Measurements from ENCODE around the gene KRTAP1-1. TPM values are rescaled to one million over a fixed set of nuclear protein-coding genes. Genes with fewer than 3 reads are reported as not detected.

KRTAP1-1 gene
- total RNA-seq, 2 experiments from 2014 or later = not detected

Other genes starting within 250 kb of the KRTAP1-1 start
- gene KRT28, start 241.5 kb downstream of the KRTAP1-1 start, total RNA-seq = not detected
- 10 to 100 TPM; 44.6 to 45.2 TPM for gene KRT10, start 218.8 kb downstream of the KRTAP1-1 start, total RNA-seq
- not detected for gene KRT12, start 174.2 kb downstream of the KRTAP1-1 start, total RNA-seq
- gene KRT20, start 156.2 kb downstream of the KRTAP1-1 start, total RNA-seq = not detected
- not detected for gene KRT23, start 103.8 kb downstream of the KRTAP1-1 start, total RNA-seq
- gene KRT39, start 74.5 kb downstream of the KRTAP1-1 start, total RNA-seq = not detected
- not detected for gene KRT40, start 57.1 kb downstream of the KRTAP1-1 start, total RNA-seq
- not detected for gene KRTAP3-3, start 47.3 kb downstream of the KRTAP1-1 start, total RNA-seq
- gene KRTAP3-2, start 41.5 kb downstream of the KRTAP1-1 start, total RNA-seq = not detected
- gene KRTAP3-1, start 32.3 kb downstream of the KRTAP1-1 start, total RNA-seq = not detected
- gene KRTAP1-5, start 14.2 kb downstream of the KRTAP1-1 start, total RNA-seq = not detected
- not detected for gene KRTAP1-4, start 11.3 kb downstream of the KRTAP1-1 start, total RNA-seq
- not detected for gene KRTAP1-3, start 6.6 kb downstream of the KRTAP1-1 start, total RNA-seq
- not detected for gene KRTAP2-1, start 5.9 kb upstream of the KRTAP1-1 start, total RNA-seq
- not detected for gene KRTAP2-2, start 13.8 kb upstream of the KRTAP1-1 start, total RNA-seq
- gene KRTAP2-3, start 18.7 kb upstream of the KRTAP1-1 start, total RNA-seq = not detected
- gene KRTAP2-4, start 24.4 kb upstream of the KRTAP1-1 start, total RNA-seq = not detected
- not detected for gene KRTAP4-7, start 42.7 kb upstream of the KRTAP1-1 start, total RNA-seq
- not detected for gene KRTAP4-8, start 56.7 kb upstream of the KRTAP1-1 start, total RNA-seq
- gene KRTAP4-16, start 60.8 kb upstream of the KRTAP1-1 start, total RNA-seq = not detected
- not detected for gene KRTAP4-9, start 63.9 kb upstream of the KRTAP1-1 start, total RNA-seq
- not detected for gene KRTAP4-11, start 76.9 kb upstream of the KRTAP1-1 start, total RNA-seq
- gene KRTAP4-12, start 82.7 kb upstream of the KRTAP1-1 start, total RNA-seq = not detected
- gene KRTAP4-6, start 99.1 kb upstream of the KRTAP1-1 start, total RNA-seq = not detected
- gene KRTAP4-5, start 108.4 kb upstream of the KRTAP1-1 start, total RNA-seq = not detected
- not detected for gene KRTAP4-4, start 119.3 kb upstream of the KRTAP1-1 start, total RNA-seq
- gene KRTAP4-3, start 126.8 kb upstream of the KRTAP1-1 start, total RNA-seq = not detected
- gene KRTAP4-2, start 136.8 kb upstream of the KRTAP1-1 start, total RNA-seq = not detected
- gene KRTAP4-1, start 143.5 kb upstream of the KRTAP1-1 start, total RNA-seq = not detected
- not detected for gene KRTAP9-1, start 148.4 kb upstream of the KRTAP1-1 start, total RNA-seq
- gene KRTAP9-2, start 185.2 kb upstream of the KRTAP1-1 start, total RNA-seq = not detected
- gene KRTAP9-3, start 191.0 kb upstream of the KRTAP1-1 start, total RNA-seq = not detected
- gene KRTAP9-8, start 196.5 kb upstream of the KRTAP1-1 start, total RNA-seq = not detected
- gene KRTAP9-4, start 208.2 kb upstream of the KRTAP1-1 start, total RNA-seq = not detected
- not detected for gene KRTAP9-9, start 213.9 kb upstream of the KRTAP1-1 start, total RNA-seq
- gene KRTAP9-6, start 223.9 kb upstream of the KRTAP1-1 start, total RNA-seq = not detected
- gene KRTAP9-7, start 234.2 kb upstream of the KRTAP1-1 start, total RNA-seq = not detected

All from activated CD8-positive, alpha-beta memory T cell treated with anti-CD3 and anti-CD28 coated beads for 36 hours (primary cell).